IPS DF 6.9 (cell line): Measurements from ENCODE around the gene HUS1B.

ENCODE experiments used
- DNase-seq: peaks from one replicate; pipeline ENCODE4 v3.0.0-alpha.2; 2013; ENCODE audit warnings: low read depth, low spot score
- H3K27ac ChIP-seq: one replicate; pipeline ENCODE4 v1.5.1; 2013; ENCODE audit warnings: low read length, control low read depth
- H3K27me3 ChIP-seq: 2 replicates; pipeline ENCODE4 v1.6.1; 2013; ENCODE audit warnings: mild to moderate bottlenecking, low read length; ENCODE audit not compliant: control insufficient read depth, insufficient read depth
- H3K36me3 ChIP-seq: 2 replicates; pipeline ENCODE4 v1.6.1; 2013; ENCODE audit warnings: low read length; ENCODE audit not compliant: control insufficient read depth, insufficient read depth
- H3K4me1 ChIP-seq: 2 replicates; pipeline ENCODE4 v1.6.1; 2013; ENCODE audit warnings: low read length; ENCODE audit not compliant: control insufficient read depth, insufficient read depth
- H3K4me3 ChIP-seq: 2 replicates; pipeline ENCODE4 v1.5.1; 2013; ENCODE audit warnings: mild to moderate bottlenecking, low read length
- H3K9me3 ChIP-seq: 2 replicates; pipeline ENCODE4 v1.6.1; 2013; ENCODE audit warnings: low read length, inconsistent platforms; ENCODE audit not compliant: control insufficient read depth, insufficient read depth
- WGBS: extraction: QIAGEN DNeasy Blood & Tissue Kit; methylation state at CpG from one replicate; pipeline ENCODE4 v1.1.7; 2013; ENCODE audit warnings: mixed read lengths, missing lambda C conversion rate; ENCODE audit not compliant: insufficient read length, insufficient coverage; 5-methylcytosine and 5-hydroxymethylcytosine counted together

HUS1B gene

DNA sequence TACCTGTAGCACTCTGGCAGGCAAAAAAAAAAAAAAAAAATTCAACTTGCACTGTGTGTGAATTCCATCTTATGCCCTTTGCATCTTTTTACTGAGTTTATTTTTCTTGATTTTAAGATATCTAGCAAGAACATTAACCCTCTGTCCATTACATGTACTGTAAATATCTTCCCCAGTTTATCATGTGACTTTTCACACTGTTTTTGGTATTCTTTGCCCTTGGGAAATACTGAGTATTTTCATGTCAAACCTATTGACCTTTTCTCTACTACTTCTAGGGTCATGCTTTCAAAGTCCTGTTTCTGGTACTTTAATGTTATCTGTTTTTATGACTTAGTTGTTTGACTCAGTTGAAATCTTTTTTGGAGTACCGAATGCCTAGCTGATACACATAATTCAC is 843 bp upstream of the HUS1B start:
- no peak for DNase-seq
- H3K27ac ChIP-seq, result no peak overlapping the region
- H3K27me3 ChIP-seq, result no peaks in the 10 kb centered on the region
- no CpG with 5 or more reads among the region's 1 CpG for whole genome bisulfite sequencing
- no peak overlapping the region for H3K4me3 ChIP-seq
- peaks cover 9% of the 10 kb centered on the region for H3K4me1 ChIP-seq
- H3K9me3 ChIP-seq, result no peaks in the 10 kb centered on the region
- H3K36me3 ChIP-seq, result peaks cover 2% of the 10 kb centered on the region; the same call in 1 of the 2 replicates

DNA sequence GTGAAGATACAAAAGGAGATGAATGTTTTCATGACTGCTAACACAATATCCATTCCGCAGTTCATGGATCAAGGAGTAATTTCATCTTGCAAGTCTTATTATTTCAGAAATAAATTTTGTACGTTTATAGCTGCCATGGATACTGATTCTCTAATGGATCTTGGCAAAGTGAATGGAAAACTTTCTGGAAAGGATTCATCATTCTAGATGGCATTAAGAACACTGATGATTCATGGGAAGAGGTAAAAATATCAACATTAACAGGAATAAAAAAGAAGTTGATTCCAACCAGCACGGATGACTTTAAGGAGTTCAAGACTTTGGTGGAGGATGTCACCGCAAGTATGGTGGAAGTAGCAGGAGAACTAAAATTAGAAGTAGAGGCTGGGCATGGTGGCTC is 2.8 kb downstream of the HUS1B start:
- Histone ChIP-seq H3K9me3 (no peaks in the 10 kb centered on the region), H3K27me3 (no peaks in the 10 kb centered on the region), H3K4me3 (no peak overlapping the region), H3K27ac (no peak overlapping the region), H3K4me1 (peaks cover 5% of the 10 kb centered on the region), H3K36me3 (peaks cover 2% of the 10 kb centered on the region; the same call in 1 of the 2 replicates)
- DNase-seq, result no peak
- no CpG with 5 or more reads among the region's 4 CpGs for WGBS

DNA sequence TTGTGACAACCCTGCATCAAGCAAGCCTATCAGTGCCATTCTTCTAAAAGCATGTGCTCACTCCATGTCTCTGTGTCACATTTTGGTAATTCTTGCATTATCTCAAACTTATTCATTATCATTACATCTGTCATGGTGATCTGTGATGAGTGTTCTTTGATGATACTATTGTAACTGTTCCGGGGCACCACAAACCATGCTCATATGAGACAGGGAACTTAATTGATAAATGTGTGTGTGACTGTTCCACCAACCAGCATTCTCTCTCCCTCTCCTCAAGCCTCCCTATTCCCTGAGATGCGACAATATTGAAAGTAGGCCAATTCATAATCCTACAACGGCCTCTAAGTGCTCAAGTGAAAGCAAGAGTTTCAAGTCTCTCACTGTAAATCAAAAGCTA is 4.0 kb downstream of the HUS1B start:
- DNase-seq, result no peak
- H3K27me3 ChIP-seq, result no peaks in the 10 kb centered on the region

DNA sequence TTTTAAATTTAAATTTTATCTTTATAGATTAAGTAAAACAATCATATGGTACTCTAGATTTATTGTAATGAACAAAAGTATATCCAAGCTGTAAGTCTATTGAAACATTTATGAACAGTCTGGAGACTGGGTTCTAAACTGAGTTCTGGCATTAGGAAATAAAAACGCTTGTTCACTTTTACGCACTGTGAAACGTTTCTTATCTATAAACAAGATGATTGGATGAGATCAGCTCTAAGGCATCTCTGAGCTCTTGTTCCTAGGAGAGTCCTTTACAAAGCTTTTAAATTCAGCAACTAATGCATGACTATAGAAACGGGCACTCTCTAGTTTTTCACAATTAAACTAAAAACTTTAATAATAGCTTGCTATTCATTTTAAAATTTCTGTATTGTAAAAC is 6.8 kb downstream of the HUS1B start:
- DNase-seq, result no peak
- H3K27ac ChIP-seq, result no peak overlapping the region
- no peak overlapping the region for H3K4me3 ChIP-seq
- no CpG with 5 or more reads among the region's 4 CpGs for WGBS
- no peaks in the 10 kb centered on the region for H3K9me3 ChIP-seq
- H3K36me3 ChIP-seq, result no peaks in the 10 kb centered on the region
- H3K27me3 ChIP-seq, result no peaks in the 10 kb centered on the region
- no peaks in the 10 kb centered on the region for H3K4me1 ChIP-seq

More for the DNA sequence above, 4.0 kb downstream of the HUS1B start:
- Histone ChIP-seq H3K4me1 (peaks cover 5% of the 10 kb centered on the region), H3K27ac (no peak overlapping the region), H3K4me3 (no peak overlapping the region), H3K36me3 (peaks cover 2% of the 10 kb centered on the region; the same call in 1 of the 2 replicates), H3K9me3 (no peaks in the 10 kb centered on the region)
- WGBS, result no CpG with 5 or more reads among the region's 3 CpGs

DNA sequence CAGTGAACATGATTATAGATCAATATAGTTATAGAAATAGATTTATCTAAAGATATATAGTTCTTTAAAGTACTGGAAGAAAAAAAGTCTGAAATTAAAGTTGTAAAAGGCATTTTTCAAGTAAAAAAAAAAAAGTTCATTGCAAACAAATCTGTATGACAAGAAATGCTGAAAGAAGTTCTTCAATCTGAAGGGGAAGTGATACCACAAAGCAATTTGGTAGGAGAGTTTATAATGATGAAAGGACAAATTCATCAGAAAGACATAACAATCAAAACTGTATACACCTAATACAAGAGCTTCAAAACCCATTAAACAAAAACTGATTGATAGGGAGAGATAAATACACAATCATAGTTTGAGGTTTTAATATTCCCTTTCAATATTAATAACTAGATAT is 14.1 kb downstream of the HUS1B start:
- H3K27ac ChIP-seq, result no peak overlapping the region
- DNase-seq, result no peak
- H3K4me3 ChIP-seq, result no peak overlapping the region
- H3K36me3 ChIP-seq, result no peaks in the 10 kb centered on the region
- no peaks in the 10 kb centered on the region for H3K4me1 ChIP-seq
- no peaks in the 10 kb centered on the region for H3K27me3 ChIP-seq
- H3K9me3 ChIP-seq, result no peaks in the 10 kb centered on the region

DNA sequence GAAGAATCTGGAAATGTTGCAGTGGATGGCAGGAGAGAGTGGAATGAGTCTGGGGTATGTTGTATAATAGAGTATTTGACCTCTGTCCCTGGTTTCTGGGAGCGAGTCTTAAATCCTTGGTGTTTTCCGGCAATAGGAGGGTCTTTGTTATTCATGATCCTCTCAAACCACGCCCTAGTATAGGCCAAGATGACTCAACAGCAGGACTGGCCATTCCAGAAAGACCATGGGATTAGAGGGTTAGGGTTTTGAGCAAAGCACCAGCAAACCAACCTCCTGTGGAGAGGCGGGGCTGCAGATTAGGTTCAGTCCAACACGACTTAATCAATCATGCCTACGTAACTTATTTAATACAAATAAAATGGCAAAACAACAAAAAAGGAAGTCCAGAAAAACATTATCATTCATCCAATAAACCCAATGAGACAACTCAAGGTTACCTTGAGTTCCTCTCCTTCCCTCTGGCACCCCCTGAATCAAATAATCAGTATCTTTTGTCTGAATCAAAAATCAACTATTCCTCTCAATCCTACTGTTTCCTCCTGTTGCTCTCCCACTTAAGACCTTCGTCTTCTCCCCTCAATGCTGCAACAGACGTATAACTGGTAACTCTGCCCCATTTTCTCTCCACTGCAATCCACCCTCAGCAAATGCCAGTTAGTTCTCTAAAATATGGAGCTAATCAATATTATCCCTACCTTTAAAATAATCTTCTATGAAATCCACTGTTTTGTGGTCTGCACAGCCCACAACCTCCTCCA is 15.5 kb downstream of the HUS1B start:
- Histone ChIP-seq H3K9me3 (no peaks in the 10 kb centered on the region), H3K4me3 (no peak overlapping the region), H3K4me1 (no peaks in the 10 kb centered on the region), H3K27ac (no peak overlapping the region), H3K27me3 (no peaks in the 10 kb centered on the region), H3K36me3 (no peaks in the 10 kb centered on the region)
- no CpG with 5 or more reads among the region's 8 CpGs for WGBS
- DNase-seq, result no peak

DNA sequence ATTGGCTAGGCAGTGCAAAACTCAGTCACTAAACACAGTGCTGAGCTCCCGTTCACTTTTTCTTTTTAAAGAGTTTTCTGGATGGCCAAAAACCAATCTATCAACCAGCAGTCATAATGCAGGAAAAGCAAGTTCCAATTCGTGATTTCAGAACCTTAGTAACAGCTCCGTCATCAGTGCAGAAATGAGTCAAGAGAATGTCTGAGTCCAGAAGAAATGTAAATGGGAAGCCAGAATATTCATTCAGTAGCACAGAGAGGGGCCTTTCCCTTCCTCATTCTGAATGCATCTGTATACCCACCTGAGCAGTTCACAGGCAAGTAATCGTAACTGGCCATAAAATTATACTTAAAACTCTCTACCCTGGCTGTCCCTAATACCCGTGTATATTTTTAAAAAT is 20.4 kb downstream of the HUS1B start:
- no peak for DNase-seq
- no CpG with 5 or more reads among the region's 5 CpGs for WGBS
- no peaks in the 10 kb centered on the region for H3K27me3 ChIP-seq
- no peaks in the 10 kb centered on the region for H3K4me1 ChIP-seq
- H3K27ac ChIP-seq, result no peak overlapping the region
- H3K9me3 ChIP-seq, result no peaks in the 10 kb centered on the region
- H3K36me3 ChIP-seq, result no peaks in the 10 kb centered on the region; the same call in 1 of the 2 replicates
- no peak overlapping the region for H3K4me3 ChIP-seq

DNA sequence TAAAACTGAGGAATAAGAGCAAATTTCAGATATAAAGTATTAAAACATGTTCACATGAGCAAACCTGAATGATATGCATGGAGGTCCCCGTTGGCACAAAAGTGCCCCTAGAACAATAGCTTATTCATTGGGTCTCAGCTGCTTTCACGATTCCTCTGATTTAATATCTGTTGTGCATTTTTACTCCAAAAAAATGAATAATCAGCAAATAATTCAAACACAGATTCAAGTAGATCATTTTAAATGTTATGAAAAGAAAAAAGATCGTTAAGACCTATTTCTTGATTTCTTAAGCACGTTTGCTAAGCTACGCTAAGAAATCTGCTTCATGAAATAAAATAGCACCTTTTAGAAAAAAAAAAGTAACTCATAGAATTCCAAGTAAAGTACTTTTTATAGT is 21.7 kb downstream of the HUS1B start:
- no peak for DNase-seq
- Histone ChIP-seq H3K9me3 (no peaks in the 10 kb centered on the region), H3K4me1 (no peaks in the 10 kb centered on the region), H3K27me3 (no peaks in the 10 kb centered on the region), H3K4me3 (no peak overlapping the region), H3K27ac (no peak overlapping the region), H3K36me3 (no peaks in the 10 kb centered on the region; the same call in 1 of the 2 replicates)
- no CpG with 5 or more reads among the region's 5 CpGs for WGBS

DNA sequence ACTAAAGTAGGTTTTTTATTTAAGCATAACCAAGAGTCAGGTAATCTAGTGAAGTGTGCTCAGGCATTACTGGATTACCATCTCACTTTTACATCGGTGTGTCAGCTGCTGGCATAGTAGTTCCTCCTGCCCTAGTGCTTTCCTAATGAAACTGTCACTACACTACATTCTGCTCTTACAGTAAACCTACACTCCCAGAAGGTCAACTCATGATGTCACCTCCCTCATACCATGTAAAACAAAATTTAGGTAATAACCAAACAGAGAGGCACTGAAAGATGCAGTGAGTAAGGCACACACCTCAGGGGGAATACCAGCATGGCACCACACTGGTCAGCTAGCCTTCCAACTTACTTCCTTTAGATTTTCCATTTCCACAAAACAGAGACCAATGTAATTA is 23.3 kb downstream of the HUS1B start:
- no peak for DNase-seq
- Histone ChIP-seq H3K4me3 (no peak overlapping the region), H3K36me3 (no peaks in the 10 kb centered on the region; the same call in 1 of the 2 replicates), H3K4me1 (no peaks in the 10 kb centered on the region), H3K27ac (no peak overlapping the region), H3K9me3 (no peaks in the 10 kb centered on the region), H3K27me3 (no peaks in the 10 kb centered on the region)
- WGBS, result no CpG with 5 or more reads among the region's 1 CpG

DNA sequence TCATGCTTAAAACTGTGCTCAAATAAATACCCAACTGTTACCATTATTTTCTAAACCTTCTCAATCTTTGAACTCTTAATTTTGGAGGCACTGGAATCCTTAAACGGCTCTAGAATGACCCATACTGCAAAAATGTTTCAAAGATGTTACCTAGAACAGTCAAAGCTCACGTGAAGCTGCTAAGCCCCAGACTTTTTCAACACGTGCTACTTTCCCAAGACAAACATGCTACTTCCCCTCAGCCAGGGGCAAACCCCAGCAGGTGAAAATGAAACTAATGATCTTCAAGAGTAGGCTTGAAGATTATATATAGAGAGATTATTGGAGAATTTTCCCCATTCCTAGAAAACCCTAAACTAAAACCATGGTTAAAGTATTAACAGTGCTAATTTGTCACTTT is 28.1 kb downstream of the HUS1B start:
- no peak overlapping the region for H3K27ac ChIP-seq
- no peaks in the 10 kb centered on the region for H3K9me3 ChIP-seq
- no peak for DNase-seq
- WGBS, result no CpG with 5 or more reads among the region's 3 CpGs
- H3K27me3 ChIP-seq, result no peaks in the 10 kb centered on the region
- no peaks in the 10 kb centered on the region for H3K4me1 ChIP-seq
- no peaks in the 10 kb centered on the region; the same call in 1 of the 2 replicates for H3K36me3 ChIP-seq
- no peak overlapping the region for H3K4me3 ChIP-seq

DNA sequence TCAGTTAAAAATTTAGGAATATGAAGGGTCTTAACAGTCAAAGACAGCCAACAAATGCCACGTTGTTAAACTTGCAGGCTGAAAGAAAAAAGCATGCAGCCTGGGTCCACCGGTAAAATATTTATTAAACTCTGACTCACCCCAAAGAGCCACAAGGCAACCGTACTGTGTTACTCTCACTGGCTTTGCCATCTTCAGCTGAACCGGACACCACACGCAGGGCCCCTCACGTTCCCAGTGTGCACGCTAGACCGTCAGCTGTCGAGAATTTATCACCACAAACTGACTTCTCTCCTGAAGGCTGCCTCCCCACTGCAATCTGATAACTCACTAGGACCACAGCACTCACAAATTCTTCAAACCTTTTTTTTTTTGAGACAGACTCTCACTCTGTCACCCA is 30.7 kb downstream of the HUS1B start:
- H3K4me1 ChIP-seq, result no peaks in the 10 kb centered on the region
- no peak overlapping the region for H3K4me3 ChIP-seq
- H3K9me3 ChIP-seq, result no peaks in the 10 kb centered on the region
- H3K36me3 ChIP-seq, result no peaks in the 10 kb centered on the region; the same call in 1 of the 2 replicates
- no peak overlapping the region for H3K27ac ChIP-seq
- no CpG with 5 or more reads among the region's 9 CpGs for WGBS
- no peaks in the 10 kb centered on the region for H3K27me3 ChIP-seq
- DNase-seq, result no peak
